HCT116 (cell line): Measurements from ENCODE around the gene NAMPT. TPM values are rescaled to one million over a fixed set of nuclear protein-coding genes. Genes with fewer than 3 reads are reported as not detected.
A peak's percentile ranks its signal among the peaks of the same experiment; 100 is the strongest.

Source experiments
- ATAC-seq: fragments of 200-7000 bp; cut with Tn5 transposase; 2 replicates; pipeline ENCODE4 v1.9.1; 2020; ENCODE audit warnings: mild to moderate bottlenecking, moderate library complexity
- BruUV-seq: library from RNA; stranded (reverse); fragments of 400-500 nt; replicated peaks from 2 replicates; lab custom pipeline; 2021; lab: Mats Ljungman, UMichigan
- CTCF ChIA-PET: fragments of 300-600 bp; sonication (Branson Sonifier 250); formaldehyde crosslinking; loops from one replicate; lab custom pipeline; 2021; ENCODE audit warnings: antibody characterized with exemption; lab: Charles Lee
- POLR2A ChIA-PET: fragments of 300-600, 350-600 bp; sonication (Branson Sonifier 250); formaldehyde crosslinking; loops from one replicate; lab custom pipeline; 2021; ENCODE audit warnings: antibody characterized with exemption; lab: Charles Lee
- RAD21 ChIA-PET, 2 experiments: fragments of 300-600 bp; sonication (Branson Sonifier 250); formaldehyde crosslinking; loops; one replicate each; lab custom pipeline; 2023; ENCODE audit warnings: low total read pairs in 2 of 2; ENCODE audit not compliant: uncharacterized antibody in 2 of 2, unreplicated experiment in 2 of 2, low non-redundant PET in 1 of 2; lab: Charles Lee
- DNase-seq: peaks from one replicate; pipeline ENCODE4 v3.0.0-alpha.2; 2010; ENCODE audit warnings: low read depth, low spot score
- H2AFZ ChIP-seq: fragments of 200-600 bp; shearing (Covaris generic), sonication (generic); 2 replicates; pipeline ENCODE4 v1.6.1; 2017; ENCODE audit warnings: low read depth, mixed run types, mixed read lengths, antibody characterized with exemption, low read length; ENCODE audit not compliant: poor library complexity, severe bottlenecking
- H3K27ac ChIP-seq: 2 replicates; pipeline ENCODE4 v1.5.1; 2012; ENCODE audit warnings: low read depth, low read length
- H3K27me3 ChIP-seq: fragments of 200-600 bp; sonication (generic); 2 replicates; pipeline ENCODE4 v1.6.1; 2016; ENCODE audit warnings: mixed run types, low read length, mixed read lengths; ENCODE audit not compliant: insufficient read depth
- H3K36me3 ChIP-seq, 2 experiments: fragments of 200-500 bp in 1 of 2; fragments of 200-600 bp in 1 of 2; sonication (Bioruptor generic) in 1 of 2; sonication (generic) in 1 of 2; 2 replicates each; pipeline versions ENCODE4 v1.5.1 to v1.6.1; 2014 to 2016; ENCODE audit warnings: low read length in 2 of 2, inconsistent platforms in 1 of 2, mixed read lengths in 1 of 2, mixed run types in 1 of 2; ENCODE audit not compliant: insufficient read depth in 2 of 2, control insufficient read depth in 1 of 2
- H3K4me1 ChIP-seq, 2 experiments: fragments of 200-600 bp in 1 of 2; sonication (generic) in 1 of 2; 2 replicates each; pipeline versions ENCODE4 v1.5.1 to v1.6.1; 2012 to 2017; ENCODE audit warnings: low read length in 2 of 2, inconsistent platforms in 1 of 2, mild to moderate bottlenecking in 1 of 2, mixed read lengths in 1 of 2, mixed run types in 1 of 2, moderate library complexity in 1 of 2; ENCODE audit not compliant: insufficient read depth in 2 of 2, control insufficient read depth in 1 of 2
- H3K4me2 ChIP-seq: fragments of 200-600 bp; sonication (generic); 2 replicates; pipeline ENCODE4 v1.6.1; 2017; ENCODE audit warnings: mixed run types, low read length, mixed read lengths
- H3K4me3 ChIP-seq, 2 experiments: fragments of 200-600 bp in 1 of 2; sonication (generic) in 1 of 2; replicated peaks in 1 of 2; 2 replicates each; pipeline ENCODE4 v1.5.1; 2011 to 2016; ENCODE audit warnings: low read length in 2 of 2, control low read depth in 1 of 2, low read depth in 1 of 2, mild to moderate bottlenecking in 1 of 2, mixed read lengths in 1 of 2, mixed run types in 1 of 2
- H3K79me2 ChIP-seq: fragments of 200-600 bp; sonication (generic); 2 replicates; pipeline ENCODE4 v1.6.1; 2017; ENCODE audit warnings: mild to moderate bottlenecking, mixed run types, low read length, moderate library complexity, mixed read lengths; ENCODE audit not compliant: insufficient read depth
- H3K9ac ChIP-seq: fragments of 200-600 bp; sonication (generic); 2 replicates; pipeline ENCODE4 v1.6.1; 2016; ENCODE audit warnings: low read length, mixed read lengths
- H3K9me2 ChIP-seq: fragments of 200-600 bp; sonication (generic), shearing (Covaris generic); 2 replicates; pipeline ENCODE4 v1.6.1; 2017; ENCODE audit warnings: mixed run types, mild to moderate bottlenecking, moderate library complexity; ENCODE audit not compliant: insufficient read depth
- H3K9me3 ChIP-seq, 2 experiments: fragments of 200-500 bp in 1 of 2; fragments of 200-600 bp in 1 of 2; sonication (Bioruptor generic) in 1 of 2; sonication (generic) in 1 of 2; 2 replicates each; pipeline ENCODE4 v1.6.1; 2014 to 2017; ENCODE audit warnings: low read length in 2 of 2, mixed read lengths in 2 of 2, inconsistent platforms in 1 of 2, low read depth in 1 of 2, mild to moderate bottlenecking in 1 of 2, mixed run types in 1 of 2, moderate library complexity in 1 of 2; ENCODE audit not compliant: control insufficient read depth in 1 of 2, insufficient read depth in 1 of 2
- H4K20me1 ChIP-seq: fragments of 200-600 bp; sonication (generic), shearing (Covaris generic); 2 replicates; pipeline ENCODE4 v1.6.1; 2017; ENCODE audit warnings: mixed run types, mild to moderate bottlenecking, moderate library complexity; ENCODE audit not compliant: insufficient read depth
- ATF3 ChIP-seq: IDR thresholded peaks from 2 replicates; pipeline ENCODE4 v1.6.1; 2012
- CEBPB ChIP-seq: IDR thresholded peaks from 2 replicates; pipeline ENCODE4 v1.6.1; 2012; ENCODE audit warnings: low read depth
- CTCF ChIP-seq, 3 experiments: fragments of 200-600 bp in 1 of 3; sonication (generic) in 1 of 3; IDR thresholded peaks in 2 of 3; conservative IDR thresholded peaks in 1 of 3; 2 replicates each; pipeline ENCODE4 v1.5.1; 2012 to 2017; ENCODE audit warnings: low read depth in 2 of 3, low read length in 2 of 3, antibody characterized with exemption in 1 of 3, borderline replicate concordance in 1 of 3, control low read depth in 1 of 3, mild to moderate bottlenecking in 1 of 3, mixed read lengths in 1 of 3, mixed run types in 1 of 3, moderate library complexity in 1 of 3; ENCODE audit not compliant: insufficient read depth in 1 of 3
- EGR1 ChIP-seq: IDR thresholded peaks from 2 replicates; pipeline ENCODE4 v1.6.1; 2012; ENCODE audit warnings: low read depth
- ELF1 ChIP-seq: IDR thresholded peaks from 2 replicates; pipeline ENCODE4 v1.6.1; 2012; ENCODE audit warnings: low read depth, borderline replicate concordance
- EZH2phosphoT487 ChIP-seq: fragments of 200-600 bp; IDR thresholded peaks from 2 replicates; pipeline ENCODE4 v1.6.1; 2018; ENCODE audit warnings: antibody characterized with exemption, borderline replicate concordance
- JUND ChIP-seq: IDR thresholded peaks from 2 replicates; pipeline ENCODE4 v1.6.1; 2012
- MAX ChIP-seq: IDR thresholded peaks from 2 replicates; pipeline ENCODE4 v1.6.1; 2012
- POLR2A ChIP-seq: IDR thresholded peaks from 2 replicates; pipeline ENCODE4 v1.7.0; 2011; ENCODE audit warnings: borderline replicate concordance; ENCODE audit not compliant: insufficient read depth, insufficient read length; ENCODE audit errors: extremely low read depth
- POLR2AphosphoS5 ChIP-seq: IDR thresholded peaks from 2 replicates; pipeline ENCODE4 v1.6.1; 2011; ENCODE audit warnings: mild to moderate bottlenecking, low read depth, low read length, moderate library complexity
- REST ChIP-seq: IDR thresholded peaks from 2 replicates; pipeline ENCODE4 v1.6.1; 2012; ENCODE audit warnings: low read depth
- SIN3A ChIP-seq: IDR thresholded peaks from 2 replicates; pipeline ENCODE4 v1.6.1; 2012; ENCODE audit warnings: low read depth
- SP1 ChIP-seq: IDR thresholded peaks from 2 replicates; pipeline ENCODE4 v1.6.1; 2012; ENCODE audit warnings: low read depth
- SRF ChIP-seq: IDR thresholded peaks from 2 replicates; pipeline ENCODE4 v1.6.1; 2012; ENCODE audit warnings: low read depth
- TCF7L2 ChIP-seq: IDR thresholded peaks from 2 replicates; pipeline ENCODE4 v1.7.0; 2011; ENCODE audit warnings: borderline replicate concordance, inconsistent platforms; ENCODE audit not compliant: insufficient read depth, insufficient read length; ENCODE audit errors: extremely low read depth
- YY1 ChIP-seq: IDR thresholded peaks from 2 replicates; pipeline ENCODE4 v1.6.1; 2011; ENCODE audit warnings: low read length, low read depth, moderate library complexity, mild to moderate bottlenecking; ENCODE audit not compliant: insufficient replicate concordance; ENCODE audit errors: extremely low read depth
- ZBTB33 ChIP-seq: IDR thresholded peaks from 2 replicates; pipeline ENCODE4 v1.6.1; 2011; ENCODE audit warnings: mild to moderate bottlenecking, low read length, moderate library complexity; ENCODE audit not compliant: insufficient replicate concordance; ENCODE audit errors: extremely low read depth
- ZFX ChIP-seq: fragments of 450-650 bp; IDR thresholded peaks from 2 replicates; pipeline ENCODE4 v1.6.1; 2017
- ZNF274 ChIP-seq: fragments of 200-500 bp; sonication (Bioruptor generic); IDR thresholded peaks from 2 replicates; pipeline ENCODE4 v1.6.1; 2014; ENCODE audit warnings: mild to moderate bottlenecking, low read depth, low read length, inconsistent platforms
- intact Hi-C: fragments of 100-400 bp; cut with micrococcal nuclease; formaldehyde crosslinking; loops from 2 replicates; pipeline ENCODE4 v1.10.0; 2022
- total RNA-seq: library from RNA; stranded (reverse); gene quantifications from one replicate; pipeline ENCODE4 v1.2.1, GENCODE V29; 2021; ENCODE audit not compliant: unreplicated experiment

Gene NAMPT
- total RNA-seq, 1 experiment from 2014 or later, result 113 TPM

GRCh38 chr7:106283501-106283830 lies 1.3 kb downstream of the NAMPT start:
- RAD21 ChIA-PET, result no interaction called here
- TF ChIP-seq ZBTB33 (no peak), POLR2AphosphoS5 (no peak), ATF3 (no peak), CTCF (IDR thresholded peaks at IDR 0.05 in 2 of 3, conservative IDR thresholded peaks at IDR 0.05 in 1 of 3; ENCODE audit: borderline replicate concordance in 1 of 3, insufficient read depth in 1 of 3, low read depth in 2 of 3, low read length in 2 of 3) (no peak), SRF (no peak), REST (no peak), ZFX (no peak), JUND (no peak), SIN3A (no peak), SP1 (no peak), ELF1 (no peak), CEBPB (no peak), POLR2A (no peak), YY1 (no peak), TCF7L2 (no peak), ZNF274 (no peak), MAX (no peak), EGR1 (no peak), EZH2phosphoT487 (no peak)
- no peaks in the 10 kb centered on the region for H3K9me2 ChIP-seq
- POLR2A ChIA-PET, result no interaction called here
- H3K9ac ChIP-seq, result peak overlapping the region; percentile 86
- no peaks in the 10 kb centered on the region for H3K27me3 ChIP-seq
- peaks cover 13 to 46% of the 10 kb centered on the region in 2 experiments; a peak in 3 of 4 replicates for H3K4me1 ChIP-seq
- TSS peak; percentile 52 for BruUV-seq
- no peak for ATAC-seq
- H3K4me2 ChIP-seq, result peak overlapping the region; percentile 73
- no peak for DNase-seq
- peaks cover 0 to 5% of the 10 kb centered on the region in 2 experiments; a peak in 1 of 4 replicates for H3K36me3 ChIP-seq
- peak overlapping the region; percentile 72 to 83 for H3K4me3 ChIP-seq
- CTCF ChIA-PET, result no interaction called here
- peak overlapping the region; percentile 76 for H3K27ac ChIP-seq
- peaks cover 8% of the 10 kb centered on the region; the same call in 1 of the 2 replicates for H4K20me1 ChIP-seq
- H3K79me2 ChIP-seq, result peaks cover 57% of the 10 kb centered on the region
- intact Hi-C loops, result no loop called here
- H3K9me3 ChIP-seq, result no peaks in the 10 kb centered on the region
- H2AFZ ChIP-seq, result no peak overlapping the region
